ENCODE measurements around the gene DARS1. TPM values are rescaled to one million over a fixed set of nuclear protein-coding genes. Genes with fewer than 3 reads are reported as not detected.

The DARS1 gene
- polyA plus RNA-seq, 1 of the 3 experiments (the other 2 are of a cell fraction): 52.2 TPM

GRCh38 chr2:136019306-136019705, 33.9 kb upstream of the DARS1 start:
- Histone ChIP-seq H3K9me3 (no peaks in the 10 kb centered on the region), H3F3A (replicated peaks; ENCODE audit: insufficient read depth) (no peaks in the 10 kb centered on the region), H3K4me3 (ENCODE audit: low read depth in 2 of 2, low read length in 1 of 2) (no peak overlapping the region), H2AFZ (ENCODE audit: low read depth) (no peak overlapping the region), H3K4me1 (ENCODE audit: control insufficient read depth in 1 of 2, insufficient read depth in 2 of 2, low read depth in 1 of 2, low read length in 1 of 2) (peaks cover 0 to 4% of the 10 kb centered on the region in 2 experiments; a peak in 2 of 4 replicates), H3K36me3 (replicated peaks in 1 of 2; ENCODE audit: control insufficient read depth in 1 of 2, insufficient read depth in 2 of 2, low read length in 1 of 2) (no peaks in the 10 kb centered on the region), H4K20me1 (ENCODE audit: insufficient read depth) (no peaks in the 10 kb centered on the region), H3K27me3 (ENCODE audit: insufficient read depth) (no peaks in the 10 kb centered on the region; the same call in 1 of the 2 replicates), H3K4me2 (no peak overlapping the region), H3K9ac (no peak overlapping the region), H3K79me2 (ENCODE audit: insufficient read depth) (no peaks in the 10 kb centered on the region), H3K9me2 (no peaks in the 10 kb centered on the region), H3K27ac (ENCODE audit: low read depth in 2 of 2, low read length in 1 of 2) (no peak overlapping the region)
- 49% methylated on average over 5 of the region's 5 CpGs for WGBS (ENCODE audit: low lambda C conversion rate)
- ChIA-PET CTCF (interaction anchor here (1.0 to 1.8 kb wide), 3 partner anchors 13 to 22 kb away, joined by 3 to 6 read pairs (median 3); no protein-coding TSS in a partner anchor), POLR2A (interaction anchor here (1.3 kb wide), 1 partner anchor 34 kb away, joined by 3 read pairs; the partner anchor contains the start of gene DARS1)
- TF ChIP-seq FOSL2 (IDR thresholded peaks at IDR 0.05; ENCODE audit: borderline replicate concordance, low read depth): no peak
- no peak for TF ChIP-seq GATA2 (CRISPR knock-in tag; IDR thresholded peaks at IDR 0.05)
- TF ChIP-seq TEAD4 (IDR thresholded peaks at IDR 0.05; ENCODE audit: borderline replicate concordance, insufficient read depth): no peak
- TF ChIP-seq YY1 (IDR thresholded peaks at IDR 0.05; ENCODE audit: low read depth): no peak
- no peak for TF ChIP-seq FOXM1 (IDR thresholded peaks at IDR 0.05; ENCODE audit: low read depth)
- no peak for TF ChIP-seq MAX (IDR thresholded peaks at IDR 0.05; ENCODE audit: low read depth)
- no peak for TF ChIP-seq USF1 (IDR thresholded peaks at IDR 0.05; ENCODE audit: borderline replicate concordance, low read depth)
- DNase-seq: peak; percentile 23

GRCh38 chr2:136017786-136018185, 32.4 kb upstream of the DARS1 start:
- POLR2A ChIA-PET: no interaction called here
- Histone ChIP-seq H4K20me1 (ENCODE audit: insufficient read depth) (no peaks in the 10 kb centered on the region), H3K4me1 (ENCODE audit: control insufficient read depth in 1 of 2, insufficient read depth in 2 of 2, low read depth in 1 of 2, low read length in 1 of 2) (peaks cover 0 to 2% of the 10 kb centered on the region in 2 experiments; a peak in 2 of 4 replicates), H3K79me2 (ENCODE audit: insufficient read depth) (no peaks in the 10 kb centered on the region), H2AFZ (ENCODE audit: low read depth) (no peak overlapping the region), H3K9ac (no peak overlapping the region), H3K27ac (ENCODE audit: low read depth in 2 of 2, low read length in 1 of 2) (no peak overlapping the region), H3K9me2 (no peaks in the 10 kb centered on the region), H3K4me2 (no peak overlapping the region), H3F3A (replicated peaks; ENCODE audit: insufficient read depth) (no peaks in the 10 kb centered on the region), H3K36me3 (replicated peaks in 1 of 2; ENCODE audit: control insufficient read depth in 1 of 2, insufficient read depth in 2 of 2, low read length in 1 of 2) (no peaks in the 10 kb centered on the region), H3K27me3 (ENCODE audit: insufficient read depth) (no peaks in the 10 kb centered on the region; the same call in 1 of the 2 replicates), H3K4me3 (ENCODE audit: low read depth in 2 of 2, low read length in 1 of 2) (no peak overlapping the region), H3K9me3 (no peaks in the 10 kb centered on the region)
- CTCF ChIA-PET: interaction anchor here (4.8 kb wide), 1 partner anchor 20 kb away, joined by 17 read pairs; no protein-coding TSS in a partner anchor
- 79% methylated on average over 7 of the region's 7 CpGs for WGBS (ENCODE audit: low lambda C conversion rate)
- TF ChIP-seq EP300 (IDR thresholded peaks at IDR 0.05; ENCODE audit: borderline replicate concordance in 1 of 2, low read depth in 1 of 2, low read length in 1 of 2) (no peak), PBX3 (IDR thresholded peaks at IDR 0.05) (no peak), FOSL2 (IDR thresholded peaks at IDR 0.05; ENCODE audit: borderline replicate concordance, low read depth) (no peak), GABPA (IDR thresholded peaks at IDR 0.05; ENCODE audit: low read depth) (no peak), SIN3A (IDR thresholded peaks at IDR 0.05; ENCODE audit: borderline replicate concordance, low read depth, low read length) (no peak), SMC3 (IDR thresholded peaks at IDR 0.05; ENCODE audit: low read depth, low read length) (no peak), NRF1 (IDR thresholded peaks at IDR 0.05; ENCODE audit: low read depth, low read length) (no peak), TAF1 (IDR thresholded peaks at IDR 0.05; ENCODE audit: borderline replicate concordance, low read depth, low read length) (no peak), TEAD4 (IDR thresholded peaks at IDR 0.05; ENCODE audit: borderline replicate concordance, insufficient read depth) (no peak), FOXM1 (IDR thresholded peaks at IDR 0.05; ENCODE audit: low read depth) (no peak), NFIC (IDR thresholded peaks at IDR 0.05; ENCODE audit: borderline replicate concordance) (no peak), CTCF (IDR thresholded peaks at IDR 0.05) (no peak), RCOR1 (IDR thresholded peaks at IDR 0.05; ENCODE audit: low read length) (no peak), USF2 (IDR thresholded peaks at IDR 0.05; ENCODE audit: borderline replicate concordance, low read depth, low read length) (no peak), POLR2AphosphoS5 (IDR thresholded peaks at IDR 0.05; ENCODE audit: low read depth, low read length) (no peak), ZBTB33 (IDR thresholded peaks at IDR 0.05; ENCODE audit: borderline replicate concordance, low read depth) (no peak)
- no peak for DNase-seq

Data from SK-N-SH (cell line).